Stimulated activated naive CD8-positive, alpha-beta T cell treated with anti-CD3 and anti-CD28 coated beads, Interleukin-15, amount 100 ng/mL, for 72 hours (primary cell): ENCODE results near the gene MMRN2.

ENCODE experiments used
- ATAC-seq: fragments of 150-1000 bp; cut with Tn5 transposase; 2 replicates; pipeline ENCODE4 v1.10.0; 2021; ENCODE audit warnings: mild to moderate bottlenecking, moderate library complexity
- DNase-seq, 2 donors: peaks; one replicate each; pipeline ENCODE4 v3.0.0; 2021 to 2022
- H3K27ac Mint-ChIP-seq, 2 donors: one replicate each; pipeline ENCODE4 v1.8.0; 2022; ENCODE audit warnings: mild to moderate bottlenecking in 2 of 2, mixed read lengths in 2 of 2, moderate library complexity in 2 of 2
- H3K27me3 Mint-ChIP-seq: one replicate; pipeline ENCODE4 v1.8.0; 2022; ENCODE audit warnings: mixed read lengths
- H3K4me1 Mint-ChIP-seq: one replicate; pipeline ENCODE4 v1.8.0; 2022; ENCODE audit warnings: mild to moderate bottlenecking, mixed read lengths
- H3K4me3 Mint-ChIP-seq, 2 donors: one replicate each; pipeline ENCODE4 v1.8.0; 2022; ENCODE audit warnings: mild to moderate bottlenecking in 2 of 2, mixed read lengths in 2 of 2, moderate library complexity in 1 of 2
- H3K9me3 Mint-ChIP-seq, 2 donors: one replicate each; pipeline ENCODE4 v1.8.0; 2022; ENCODE audit warnings: mixed read lengths in 2 of 2

The MMRN2 gene

DNA sequence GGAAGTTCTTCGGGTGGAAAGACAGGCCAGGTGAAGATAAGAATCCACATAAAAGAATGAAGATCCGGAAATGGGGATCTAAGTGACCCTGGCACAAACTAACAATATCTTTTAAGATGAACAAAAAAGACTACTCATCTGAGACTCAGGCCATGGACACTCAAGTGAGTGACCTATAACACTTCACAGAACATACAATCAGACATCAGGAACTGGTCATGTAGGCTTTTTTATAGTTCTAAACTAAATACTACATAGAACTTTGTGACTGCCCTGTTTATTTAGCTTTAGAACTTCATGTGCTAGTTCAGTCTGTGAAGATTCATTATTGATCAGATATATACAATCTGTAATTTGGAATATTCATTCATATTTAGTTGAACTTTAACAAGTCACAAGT, 52.8 kb downstream of the MMRN2 start:
- ATAC-seq, result no peak
- Mint-ChIP-seq H3K4me1 (no peaks in the 10 kb centered on the region), H3K27ac (no peak overlapping the region), H3K4me3 (no peak overlapping the region), H3K27me3 (no peaks in the 10 kb centered on the region), H3K9me3 (peaks cover 5 to 9% of the 10 kb centered on the region in 2 donors)
- no peak for DNase-seq

DNA sequence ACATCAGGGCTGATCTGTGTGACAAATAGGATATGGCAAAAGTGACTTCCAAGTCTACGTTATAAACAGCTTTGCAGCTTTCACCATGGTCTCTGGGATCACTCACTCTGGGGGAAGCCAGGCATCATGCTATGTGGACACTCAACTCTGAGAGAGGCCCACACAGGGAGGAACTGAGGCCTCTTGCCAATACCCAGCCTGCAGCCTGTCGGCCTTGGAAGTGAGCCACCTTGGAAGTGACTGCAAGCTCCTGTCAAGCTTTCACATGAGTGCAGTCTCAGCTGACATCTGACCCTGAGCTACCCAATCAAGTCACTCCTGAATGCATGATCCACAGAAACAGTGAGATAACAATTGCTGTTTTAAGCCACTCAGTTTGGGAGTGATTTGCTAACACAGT, 56.5 kb downstream of the MMRN2 start:
- peaks cover 7% of the 10 kb centered on the region for H3K27me3 Mint-ChIP-seq
- H3K4me1 Mint-ChIP-seq, result no peaks in the 10 kb centered on the region
- H3K27ac Mint-ChIP-seq, result no peak overlapping the region
- no peaks in the 10 kb centered on the region for H3K9me3 Mint-ChIP-seq
- no peak for DNase-seq
- H3K4me3 Mint-ChIP-seq, result no peak overlapping the region
- ATAC-seq, result no peak

DNA sequence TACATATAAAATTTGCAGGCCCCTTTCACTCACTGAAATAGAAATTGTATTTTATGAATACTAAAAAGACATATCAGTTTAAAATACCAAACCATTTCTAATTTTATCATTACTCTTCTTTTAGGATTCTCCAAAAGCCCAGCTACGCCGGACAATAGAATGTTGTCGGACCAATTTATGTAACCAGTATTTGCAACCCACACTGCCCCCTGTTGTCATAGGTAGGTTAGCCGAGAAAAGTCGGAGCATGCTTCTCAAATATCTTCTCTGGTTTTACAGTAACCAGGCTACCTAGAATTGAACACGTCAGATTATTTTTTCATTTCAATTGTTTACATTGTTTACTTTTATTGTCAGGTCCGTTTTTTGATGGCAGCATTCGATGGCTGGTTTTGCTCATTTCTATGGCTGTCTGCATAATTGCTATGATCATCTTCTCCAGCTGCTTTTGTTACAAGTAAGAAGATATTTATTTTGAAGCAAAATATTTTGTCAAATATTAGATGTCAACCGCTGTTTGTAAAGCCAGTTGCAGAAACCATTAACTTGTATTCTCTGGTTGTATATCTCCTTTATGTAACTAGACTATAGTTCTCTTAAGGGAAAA, 57.6 kb downstream of the MMRN2 start:
- peak; percentile 28 to 29 for DNase-seq
- Mint-ChIP-seq H3K4me3 (no peak overlapping the region), H3K4me1 (no peaks in the 10 kb centered on the region), H3K27me3 (peaks cover 7% of the 10 kb centered on the region), H3K9me3 (no peaks in the 10 kb centered on the region), H3K27ac (no peak overlapping the region)
- ATAC-seq, result peak; percentile 60

DNA sequence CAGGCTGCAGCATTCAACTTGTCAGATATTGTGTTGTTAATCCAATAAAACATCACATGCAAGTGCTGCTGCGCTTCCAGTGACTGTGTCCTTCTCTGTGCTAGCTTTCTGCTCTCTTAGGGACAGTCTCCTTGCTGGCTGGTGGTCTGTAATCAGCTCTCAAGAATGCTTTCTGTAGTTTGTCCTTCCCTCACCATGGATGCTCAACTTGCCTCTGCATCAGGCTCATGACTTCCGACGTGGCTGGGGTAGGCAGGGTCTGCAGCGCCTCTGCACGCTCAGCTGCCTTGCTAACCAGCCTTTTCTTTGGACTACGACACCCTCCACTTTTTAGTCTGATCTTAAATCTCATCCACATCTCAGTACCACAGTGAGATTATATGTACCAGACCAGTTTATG, 58.3 kb downstream of the MMRN2 start:
- Mint-ChIP-seq H3K27ac (no peak overlapping the region), H3K4me1 (no peaks in the 10 kb centered on the region), H3K4me3 (no peak overlapping the region), H3K27me3 (peaks cover 7% of the 10 kb centered on the region), H3K9me3 (no peaks in the 10 kb centered on the region)
- DNase-seq (no peak), ATAC-seq (no peak)

DNA sequence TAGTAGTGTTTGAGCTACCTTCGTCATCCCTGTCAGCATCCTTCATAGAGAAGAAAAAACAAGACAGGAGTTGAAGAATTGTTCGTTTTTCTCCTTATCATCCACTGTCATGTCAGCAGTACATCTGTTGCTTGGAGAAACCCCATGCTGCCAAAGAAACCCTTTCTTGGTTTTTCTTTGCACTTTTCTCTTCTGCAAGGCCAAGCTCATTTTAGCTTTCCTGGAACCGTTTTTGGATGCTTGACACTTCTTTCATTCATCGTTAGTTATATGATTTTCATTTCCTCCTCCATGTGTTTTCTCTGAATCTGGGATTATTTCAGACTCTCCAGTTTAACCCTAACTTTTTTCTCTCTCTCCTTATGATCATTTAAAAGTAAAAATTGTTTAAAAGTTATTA, 58.9 kb downstream of the MMRN2 start:
- Mint-ChIP-seq H3K4me3 (no peak overlapping the region), H3K27me3 (peaks cover 7% of the 10 kb centered on the region), H3K27ac (no peak overlapping the region), H3K4me1 (no peaks in the 10 kb centered on the region), H3K9me3 (no peaks in the 10 kb centered on the region)
- no peak for DNase-seq
- no peak for ATAC-seq

DNA sequence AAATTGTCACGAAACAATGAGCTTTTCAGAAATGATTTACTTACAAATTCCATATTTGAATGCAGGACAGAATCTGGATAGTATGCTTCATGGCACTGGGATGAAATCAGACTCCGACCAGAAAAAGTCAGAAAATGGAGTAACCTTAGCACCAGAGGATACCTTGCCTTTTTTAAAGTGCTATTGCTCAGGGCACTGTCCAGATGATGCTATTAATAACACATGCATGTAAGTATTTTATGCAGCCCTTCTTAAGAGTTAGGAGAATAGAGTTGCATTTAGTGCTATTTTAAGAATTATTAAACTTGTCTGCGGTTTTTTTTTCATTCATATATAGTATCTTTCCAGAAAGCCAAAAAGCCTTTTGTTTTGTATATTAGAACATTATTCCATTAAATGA, 67.4 kb downstream of the MMRN2 start:
- DNase-seq, result no peak
- no peak overlapping the region for H3K27ac Mint-ChIP-seq
- ATAC-seq, result no peak
- no peaks in the 10 kb centered on the region for H3K27me3 Mint-ChIP-seq
- no peak overlapping the region for H3K4me3 Mint-ChIP-seq
- H3K4me1 Mint-ChIP-seq, result peaks cover 11% of the 10 kb centered on the region
- H3K9me3 Mint-ChIP-seq, result no peaks in the 10 kb centered on the region

DNA sequence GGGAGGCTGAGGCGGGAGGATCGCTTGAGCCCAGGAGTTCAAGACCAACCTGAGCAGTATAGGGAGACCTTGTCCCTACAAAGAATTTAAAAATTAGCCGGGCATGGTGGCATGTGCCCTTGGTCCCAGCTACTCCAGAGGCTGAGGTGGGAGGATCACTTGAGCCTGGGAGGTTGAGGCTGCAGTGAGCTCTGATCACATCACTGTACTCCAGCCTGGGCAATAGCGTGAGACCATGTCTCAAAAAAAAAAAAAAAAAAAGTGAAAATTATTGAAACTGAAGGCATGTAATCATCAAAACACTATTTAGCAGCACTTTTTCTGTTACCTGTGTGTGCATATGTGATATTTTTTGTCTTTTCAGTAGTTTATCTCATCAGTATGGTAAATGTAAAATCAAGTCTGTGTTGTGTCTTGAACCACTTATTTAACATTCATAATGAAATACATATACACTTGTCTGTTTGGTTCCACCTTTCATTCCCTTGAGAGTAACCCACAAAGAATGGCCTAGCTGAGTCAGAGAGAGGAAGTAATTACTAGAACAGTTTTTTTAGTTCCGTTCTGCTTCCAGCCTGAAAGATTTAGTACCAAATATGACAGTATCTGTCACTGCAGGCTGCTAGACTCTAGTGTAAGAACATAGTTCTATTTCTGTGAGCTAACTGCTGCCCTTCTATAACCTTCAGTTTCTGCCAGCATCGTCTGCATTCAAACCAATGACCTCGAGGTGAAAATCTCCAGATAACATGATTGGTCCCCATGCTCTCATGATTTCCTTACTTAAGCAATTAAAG, 68.6 kb downstream of the MMRN2 start:
- Mint-ChIP-seq H3K9me3 (no peaks in the 10 kb centered on the region), H3K27me3 (no peaks in the 10 kb centered on the region), H3K4me1 (peaks cover 11% of the 10 kb centered on the region), H3K4me3 (no peak overlapping the region), H3K27ac (peak overlapping the region in 1 of 2 donors; percentile 61)
- DNase-seq (no peak), ATAC-seq (peak; percentile 93)
